Measurements from ENCODE around the gene ANK3.
A peak's percentile ranks its signal among the peaks of the same experiment; 100 is the strongest.

Gene ANK3

GRCh38 chr10:60096761-60097513 is 292.7 kb downstream of the ANK3 start:
- intact Hi-C loops (cut with DNase I; ENCODE audit: low total_unique reads), result no loop called here
- Histone ChIP-seq H3K27ac (no peak overlapping the region), H3K27me3 (no peaks in the 10 kb centered on the region), H3K4me3 (no peak overlapping the region), H3K36me3 (no peaks in the 10 kb centered on the region), H3K4me1 (peaks cover 0 to 11% (median 0%) of the 10 kb centered on the region in 4 donors), H3K9me3 (no peaks in the 10 kb centered on the region)
- no peak for DNase-seq
- TF ChIP-seq CTCF (IDR thresholded peaks at IDR 0.05), result no peak

GRCh38 chr10:60093317-60093716 is 296.4 kb downstream of the ANK3 start:
- no peak for TF ChIP-seq CTCF (IDR thresholded peaks at IDR 0.05)
- H3K9me3 ChIP-seq, result no peaks in the 10 kb centered on the region
- no peak overlapping the region for H3K4me3 ChIP-seq
- no peaks in the 10 kb centered on the region for H3K27me3 ChIP-seq
- H3K27ac ChIP-seq, result no peak overlapping the region
- H3K36me3 ChIP-seq, result no peaks in the 10 kb centered on the region
- intact Hi-C loops (cut with DNase I; ENCODE audit: low total_unique reads), result no loop called here
- H3K4me1 ChIP-seq, result peaks cover 0 to 9% (median 4%) of the 10 kb centered on the region in 4 donors
- DNase-seq, result no peak

GRCh38 chr10:60086862-60087261 is 302.8 kb downstream of the ANK3 start:
- intact Hi-C loops (cut with DNase I; ENCODE audit: low total_unique reads), result no loop called here
- Histone ChIP-seq H3K27me3 (no peaks in the 10 kb centered on the region), H3K27ac (peak overlapping the region; percentile 50 to 58), H3K9me3 (no peaks in the 10 kb centered on the region), H3K4me3 (no peak overlapping the region), H3K36me3 (no peaks in the 10 kb centered on the region), H3K4me1 (peaks cover 0 to 29% (median 7%) of the 10 kb centered on the region in 4 donors)
- no peak for DNase-seq
- no peak for TF ChIP-seq CTCF (IDR thresholded peaks at IDR 0.05)

- intact Hi-C loops (cut with DNase I; ENCODE audit: low total_unique reads), result no loop called here
- H3K36me3 ChIP-seq, result no peaks in the 10 kb centered on the region
- TF ChIP-seq CTCF (IDR thresholded peaks at IDR 0.05), result no peak
Measured at GRCh38 chr10:60086421-60086820, 303.3 kb downstream of the ANK3 start.

GRCh38 chr10:60082744-60083344 is 306.8 kb downstream of the ANK3 start:
- Histone ChIP-seq H3K4me3 (peak overlapping the region in 1 of 2 donors; percentile 11), H3K27ac (no peak overlapping the region), H3K36me3 (no peaks in the 10 kb centered on the region), H3K27me3 (no peaks in the 10 kb centered on the region), H3K4me1 (peaks cover 0 to 15% (median under 1%) of the 10 kb centered on the region in 4 donors), H3K9me3 (no peaks in the 10 kb centered on the region)
- no peak for DNase-seq
- intact Hi-C loops (cut with DNase I; ENCODE audit: low total_unique reads), result no loop called here
- no peak for TF ChIP-seq CTCF (IDR thresholded peaks at IDR 0.05)

More at GRCh38 chr10:60086421-60086820, 303.3 kb downstream of the ANK3 start:
- peak overlapping the region in 1 of 2 donors; percentile 58 for H3K27ac ChIP-seq
- no peaks in the 10 kb centered on the region for H3K9me3 ChIP-seq
- no peaks in the 10 kb centered on the region for H3K27me3 ChIP-seq
- no peak overlapping the region for H3K4me3 ChIP-seq
- H3K4me1 ChIP-seq, result peaks cover 0 to 29% (median 7%) of the 10 kb centered on the region in 4 donors
- DNase-seq, result no peak
